ENCODE data around the gene TANC1. TPM values are rescaled to one million over a fixed set of nuclear protein-coding genes. Genes with fewer than 3 reads are reported as not detected.

The TANC1 gene
- total RNA-seq, 2 experiments from 2014 or later = 0.70 to 0.92 TPM

- Mint-ChIP-seq H3K4me3 (no peak overlapping the region), H3K4me1 (ENCODE audit: low read depth) (peaks cover 9% of the 10 kb centered on the region), H3K27ac (no peak overlapping the region), H3K36me3 (ENCODE audit: low read depth) (peaks cover 11% of the 10 kb centered on the region), H3K27me3 (no peaks in the 10 kb centered on the region), H3K9me3 (no peaks in the 10 kb centered on the region)
- ChIA-PET CTCF (no interaction called here), POLR2A (no interaction called here)
- no peak for ATAC-seq
- no peak for DNase-seq
- intact Hi-C loops (cut with micrococcal nuclease) = no loop called here
- no peak for TF ChIP-seq CTCF (IDR thresholded peaks at IDR 0.05)
Measured at GRCh38 chr2:159281002-159281401, 312.6 kb downstream of the TANC1 start.

Small RNA genes within 50 kb of the gene (microRNA-seq; reads per million reads assigned to microRNA genes)
- gene MIR6888 (ENCODE audit: borderline microRNAs expressed, borderline replicate concordance) = not detected

Other genes with a start within 250 kb of the TANC1 start
- gene DAPL1, start 173.3 kb upstream of the TANC1 start, total RNA-seq = not detected